ENCODE results near the gene JAKMIP2.

Gene JAKMIP2

DNA sequence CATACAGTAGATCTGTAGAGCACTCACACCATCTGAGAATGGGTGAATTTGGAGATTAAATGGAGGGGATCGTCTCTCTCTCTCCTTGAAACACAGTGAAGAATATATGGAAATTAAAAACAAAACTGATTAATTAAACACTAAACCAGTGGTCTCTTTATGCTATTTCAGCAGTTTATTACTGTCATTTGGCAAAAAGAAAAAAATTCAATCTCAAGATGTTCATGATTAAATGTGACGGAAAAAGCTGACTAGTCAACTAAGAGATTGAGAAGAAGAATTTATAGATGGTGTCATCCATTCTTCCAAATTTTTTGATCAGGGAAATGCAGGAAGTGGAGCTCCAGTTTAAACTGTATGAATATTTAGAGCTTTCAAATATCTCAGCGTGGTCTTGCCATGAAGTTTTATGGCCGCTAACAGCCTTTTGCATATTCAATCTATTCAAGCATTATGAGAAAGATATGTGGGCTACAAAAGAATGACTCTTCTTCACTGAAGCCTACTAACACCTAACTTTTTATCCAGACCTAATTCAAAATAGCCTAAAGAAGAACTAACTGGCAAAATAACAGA, 151.0 kb downstream of the JAKMIP2 start:
- TF ChIP-seq CTCF (conservative IDR thresholded peaks at IDR 0.05; ENCODE audit: low read length) (no peak), EZH2phosphoT487 (IDR thresholded peaks at IDR 0.05; ENCODE audit: borderline replicate concordance) (no peak)
- H3K36me3 ChIP-seq (ENCODE audit: insufficient read depth, low read length): no peaks in the 10 kb centered on the region

GRCh38 chr5:147629196-147629595, 153.3 kb downstream of the JAKMIP2 start:
- H3K27me3 ChIP-seq (ENCODE audit: insufficient read depth, low read length, poor library complexity, severe bottlenecking): no peaks in the 10 kb centered on the region
- H3K9me2 ChIP-seq (replicated peaks; ENCODE audit: low read depth, low read length): no peaks in the 10 kb centered on the region
- no peak for TF ChIP-seq CTCF (conservative IDR thresholded peaks at IDR 0.05; ENCODE audit: low read length)
- TF ChIP-seq EZH2phosphoT487 (IDR thresholded peaks at IDR 0.05; ENCODE audit: borderline replicate concordance): no peak
- H3K4me1 ChIP-seq (ENCODE audit: insufficient read depth, low read length, poor library complexity, severe bottlenecking): no peaks in the 10 kb centered on the region
- no peak overlapping the region for H3K9ac ChIP-seq (ENCODE audit: low read depth, low read length, poor library complexity, severe bottlenecking)
- H3K79me2 ChIP-seq (ENCODE audit: insufficient read depth, low read length): no peaks in the 10 kb centered on the region
- no peaks in the 10 kb centered on the region for H3K9me3 ChIP-seq (ENCODE audit: insufficient read depth, low read depth, low read length)
- H4K20me1 ChIP-seq (ENCODE audit: insufficient read depth, low read length, poor library complexity, severe bottlenecking): no peaks in the 10 kb centered on the region
- H3F3A ChIP-seq (ENCODE audit: low read depth): no peaks in the 10 kb centered on the region
- H3K4me3 ChIP-seq (ENCODE audit: low read length, poor library complexity, severe bottlenecking): no peak overlapping the region
- H3K36me3 ChIP-seq (ENCODE audit: insufficient read depth, low read length): no peaks in the 10 kb centered on the region
- H3K4me2 ChIP-seq (ENCODE audit: low read depth, low read length, poor library complexity, severe bottlenecking): no peak overlapping the region
- no peak overlapping the region for H2AFZ ChIP-seq (ENCODE audit: low read length)

More for the DNA sequence above, 151.0 kb downstream of the JAKMIP2 start:
- Histone ChIP-seq H3K4me1 (ENCODE audit: insufficient read depth, low read length, poor library complexity, severe bottlenecking) (peaks cover 4% of the 10 kb centered on the region), H3K9ac (ENCODE audit: low read depth, low read length, poor library complexity, severe bottlenecking) (no peak overlapping the region), H3F3A (ENCODE audit: low read depth) (no peaks in the 10 kb centered on the region), H4K20me1 (ENCODE audit: insufficient read depth, low read length, poor library complexity, severe bottlenecking) (no peaks in the 10 kb centered on the region), H3K9me3 (ENCODE audit: insufficient read depth, low read depth, low read length) (no peaks in the 10 kb centered on the region), H3K4me3 (ENCODE audit: low read length, poor library complexity, severe bottlenecking) (no peak overlapping the region), H3K9me2 (replicated peaks; ENCODE audit: low read depth, low read length) (no peaks in the 10 kb centered on the region), H2AFZ (ENCODE audit: low read length) (no peak overlapping the region), H3K79me2 (ENCODE audit: insufficient read depth, low read length) (no peaks in the 10 kb centered on the region), H3K27me3 (ENCODE audit: insufficient read depth, low read length, poor library complexity, severe bottlenecking) (no peaks in the 10 kb centered on the region), H3K4me2 (ENCODE audit: low read depth, low read length, poor library complexity, severe bottlenecking) (no peak overlapping the region)

GRCh38 chr5:147628058-147628895, 154.3 kb downstream of the JAKMIP2 start:
- Histone ChIP-seq H3K4me2 (ENCODE audit: low read depth, low read length, poor library complexity, severe bottlenecking) (no peak overlapping the region), H3K4me3 (ENCODE audit: low read length, poor library complexity, severe bottlenecking) (no peak overlapping the region), H3K36me3 (ENCODE audit: insufficient read depth, low read length) (no peaks in the 10 kb centered on the region), H3F3A (ENCODE audit: low read depth) (no peaks in the 10 kb centered on the region), H4K20me1 (ENCODE audit: insufficient read depth, low read length, poor library complexity, severe bottlenecking) (no peaks in the 10 kb centered on the region), H3K4me1 (ENCODE audit: insufficient read depth, low read length, poor library complexity, severe bottlenecking) (no peaks in the 10 kb centered on the region), H3K27me3 (ENCODE audit: insufficient read depth, low read length, poor library complexity, severe bottlenecking) (no peaks in the 10 kb centered on the region), H3K9ac (ENCODE audit: low read depth, low read length, poor library complexity, severe bottlenecking) (no peak overlapping the region), H3K9me2 (replicated peaks; ENCODE audit: low read depth, low read length) (no peaks in the 10 kb centered on the region), H2AFZ (ENCODE audit: low read length) (no peak overlapping the region), H3K79me2 (ENCODE audit: insufficient read depth, low read length) (no peaks in the 10 kb centered on the region), H3K9me3 (ENCODE audit: insufficient read depth, low read depth, low read length) (no peaks in the 10 kb centered on the region)
- TF ChIP-seq EZH2phosphoT487 (IDR thresholded peaks at IDR 0.05; ENCODE audit: borderline replicate concordance) (no peak), CTCF (conservative IDR thresholded peaks at IDR 0.05; ENCODE audit: low read length) (peak; percentile 88)
